ENCODE results near the gene ENPP6.
"Not testable (repeated sequence)": the region's sequence is repeated elsewhere in the genome, so short reads cannot be mapped to it uniquely, and the experiment has no call there.

ENPP6 gene

GRCh38 chr4:184146951-184147350 is 70.7 kb downstream of the ENPP6 start:
- DNase-seq = no peak

- DNase-seq = no peak
These were observed 72.1 kb downstream of the ENPP6 start for GRCh38 chr4:184145596-184145995.

GRCh38 chr4:184143770-184144564 is 73.7 kb downstream of the ENPP6 start:
- no peak for DNase-seq

DNA sequence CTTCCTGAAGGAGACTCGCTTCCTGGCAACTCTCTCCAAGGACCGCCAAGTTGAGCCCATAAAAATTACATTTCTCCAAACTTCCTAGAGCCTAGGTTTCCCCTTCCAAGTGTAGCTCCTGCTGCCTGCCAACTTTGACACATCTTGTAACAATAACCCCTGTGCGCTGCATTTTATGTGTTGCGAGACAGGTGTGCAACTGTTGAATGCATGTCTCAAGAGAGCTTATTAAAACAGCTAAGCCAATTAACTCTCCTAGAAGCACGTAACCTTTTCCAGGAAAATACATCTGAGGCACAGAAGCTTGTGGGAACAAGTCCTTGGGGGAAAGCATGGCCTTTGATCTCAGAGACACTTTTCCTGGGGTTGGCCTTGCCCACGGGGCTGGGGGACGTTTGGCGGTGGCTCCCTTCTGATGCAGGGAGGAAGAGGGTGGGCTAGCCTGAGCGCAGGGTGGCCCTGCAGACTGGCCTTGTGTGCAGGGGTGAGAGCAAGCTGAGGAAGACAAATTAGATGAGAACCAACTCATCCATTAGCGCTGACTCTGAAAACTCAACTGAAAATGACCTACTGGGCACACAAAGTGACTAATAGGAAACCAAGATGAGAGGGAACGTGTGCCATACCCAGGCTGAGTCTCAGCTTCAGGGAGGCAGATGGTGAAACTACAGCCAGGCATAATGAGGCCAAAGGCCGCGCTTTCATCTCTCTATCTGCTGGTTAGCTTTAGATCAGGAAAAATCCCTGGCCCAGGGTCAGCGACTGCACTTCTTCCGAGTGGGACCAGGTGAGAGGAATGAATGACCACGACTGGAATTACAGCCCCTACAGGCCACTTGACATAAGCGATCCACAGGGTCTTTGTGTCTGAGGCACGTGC is 75.3 kb downstream of the ENPP6 start:
- DNase-seq = no peak

DNA sequence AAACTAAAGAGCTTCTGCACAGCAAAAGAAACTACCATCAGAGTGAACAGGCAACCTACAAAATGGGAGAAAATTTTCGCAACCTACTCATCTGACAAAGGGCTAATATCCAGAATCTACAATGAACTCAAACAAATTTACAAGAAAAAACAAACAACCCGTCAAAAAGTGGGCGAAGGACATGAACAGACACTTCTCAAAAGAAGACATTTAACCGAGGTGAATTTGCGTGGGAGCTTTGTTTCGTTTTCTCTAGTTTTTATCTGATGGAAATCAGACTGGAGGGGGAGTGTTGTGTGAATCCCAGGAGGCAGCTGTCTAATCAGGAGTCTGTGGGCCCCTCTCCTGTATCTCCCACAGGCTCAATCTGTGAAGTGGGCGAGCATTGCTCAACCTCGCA is 76.8 kb downstream of the ENPP6 start:
- not testable (repeated sequence) for DNase-seq

- DNase-seq = no peak
These were observed 81.1 kb downstream of the ENPP6 start for GRCh38 chr4:184136525-184136924.

DNA sequence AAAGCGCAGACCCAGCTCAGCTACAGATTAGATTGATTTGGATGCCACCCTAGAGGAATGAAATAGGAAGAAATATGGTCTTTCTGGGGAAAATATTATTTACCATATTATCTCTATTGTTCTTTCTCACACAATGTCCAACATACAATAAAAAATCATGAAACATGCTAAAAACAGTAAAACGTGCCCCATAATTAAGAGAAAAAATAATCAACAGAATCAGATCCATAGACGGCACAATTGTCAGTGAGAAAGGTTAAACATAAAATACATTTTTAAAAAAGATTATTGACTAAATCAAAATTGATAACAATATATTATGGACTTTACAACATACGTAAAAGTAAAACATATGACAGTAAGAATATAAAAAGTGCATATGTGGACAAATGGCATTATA is 90.9 kb downstream of the ENPP6 start:
- DNase-seq = no peak

- DNase-seq = no peak
These were observed 94.9 kb downstream of the ENPP6 start for GRCh38 chr4:184122631-184123408.

DNA sequence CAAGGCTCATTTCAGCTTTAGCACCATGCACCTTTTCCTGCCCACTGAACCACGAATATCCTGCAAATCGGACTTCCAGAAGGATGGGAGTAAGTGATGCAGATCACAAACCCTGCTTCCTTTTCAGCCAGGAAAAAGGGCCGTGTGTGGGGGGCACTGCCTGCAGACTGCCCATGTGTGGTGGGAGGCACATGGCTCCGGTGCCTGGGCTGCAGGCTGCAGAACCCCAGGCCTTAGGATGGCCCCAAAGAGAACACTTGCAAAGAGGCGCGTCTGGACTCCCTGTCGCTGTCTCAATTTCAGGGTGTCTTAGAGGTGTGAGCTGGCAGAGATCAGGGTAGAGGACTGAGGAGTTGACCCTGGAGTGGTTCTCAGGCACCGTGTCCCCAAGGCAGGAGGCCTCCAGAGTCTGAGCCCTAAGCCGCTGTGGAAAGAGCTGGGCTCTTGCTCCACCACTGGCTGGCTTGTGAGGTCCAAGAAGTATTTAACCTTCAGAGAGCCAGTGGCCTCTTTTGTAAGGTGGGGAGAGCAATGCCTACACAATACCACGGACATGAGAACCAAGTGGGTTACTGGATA is 97.0 kb downstream of the ENPP6 start:
- no peak for DNase-seq

- DNase-seq = no peak
These were observed 99.9 kb downstream of the ENPP6 start for GRCh38 chr4:184117662-184118199.

DNA sequence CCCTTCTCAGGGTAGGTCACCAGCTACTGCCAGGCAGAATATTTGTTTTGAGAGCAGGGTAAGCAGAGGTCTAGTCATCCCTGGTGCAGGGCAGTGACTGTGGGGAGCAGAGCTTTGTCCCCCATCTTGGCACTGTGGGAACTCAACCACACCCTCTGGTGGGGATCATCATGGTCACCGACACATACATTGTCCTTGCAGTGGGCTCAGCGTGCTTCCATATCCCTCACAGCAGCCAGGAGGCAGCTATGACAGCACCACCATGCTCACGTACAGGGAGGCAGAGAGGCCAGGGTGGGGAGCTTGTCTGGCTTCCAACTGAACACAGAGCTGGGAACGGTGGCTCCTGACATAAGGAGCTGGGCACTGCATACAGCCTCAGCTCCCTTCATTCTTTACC is 102.3 kb downstream of the ENPP6 start:
- DNase-seq = no peak

DNA sequence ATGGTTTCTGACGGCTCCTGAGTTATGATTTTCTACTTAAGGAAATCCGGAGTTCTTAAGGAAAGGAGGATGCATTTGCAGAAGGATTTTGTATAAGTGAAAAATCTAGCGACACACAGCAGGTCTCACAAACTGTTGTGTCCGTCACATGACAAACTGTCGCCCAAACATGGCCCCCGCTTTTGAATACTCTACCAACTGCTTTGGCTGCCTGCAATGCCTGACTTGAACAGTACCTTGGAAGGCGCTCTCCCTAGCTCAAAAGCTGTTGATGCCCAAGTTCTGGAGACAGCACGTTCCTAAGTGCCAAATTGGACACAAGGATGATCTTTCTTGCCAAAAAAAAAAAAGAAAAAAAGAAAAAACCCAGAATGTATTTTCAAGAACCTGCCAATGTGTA is 103.2 kb downstream of the ENPP6 start:
- DNase-seq = no peak

GRCh38 chr4:184112006-184112550 is 105.6 kb downstream of the ENPP6 start:
- DNase-seq = no peak

- no peak for DNase-seq
These were observed 106.3 kb downstream of the ENPP6 start for GRCh38 chr4:184111233-184111832.

- DNase-seq = no peak
These were observed 107.0 kb downstream of the ENPP6 start for GRCh38 chr4:184110452-184111224.

DNA sequence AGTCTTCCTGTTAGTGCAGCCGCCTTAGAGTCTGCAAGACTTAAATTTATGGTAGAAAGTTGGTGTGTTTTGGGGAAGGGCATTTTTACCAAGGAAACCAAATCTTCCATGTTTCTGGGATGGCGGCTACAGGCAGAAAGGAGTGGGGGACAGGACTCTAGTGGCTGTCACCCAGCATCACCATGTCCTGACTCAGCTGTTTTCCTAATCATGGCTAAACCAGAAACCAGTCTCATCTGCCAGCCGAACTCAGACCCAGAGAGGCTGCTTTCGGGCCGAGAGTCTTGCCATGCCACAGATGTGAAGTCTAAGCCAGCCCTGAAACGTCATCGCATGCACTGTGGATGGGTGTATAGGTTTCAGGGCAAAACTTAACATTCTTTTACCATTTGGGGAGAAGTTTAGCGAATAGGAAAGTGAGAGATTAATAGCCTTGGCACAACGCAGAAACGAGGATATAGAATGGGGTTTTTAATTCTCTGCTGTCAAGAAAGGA is 109.6 kb downstream of the ENPP6 start:
- DNase-seq = no peak

GRCh38 chr4:184104419-184105101 is 113.1 kb downstream of the ENPP6 start:
- no peak for DNase-seq

GRCh38 chr4:184103527-184104264 is 114.0 kb downstream of the ENPP6 start:
- DNase-seq = no peak

DNA sequence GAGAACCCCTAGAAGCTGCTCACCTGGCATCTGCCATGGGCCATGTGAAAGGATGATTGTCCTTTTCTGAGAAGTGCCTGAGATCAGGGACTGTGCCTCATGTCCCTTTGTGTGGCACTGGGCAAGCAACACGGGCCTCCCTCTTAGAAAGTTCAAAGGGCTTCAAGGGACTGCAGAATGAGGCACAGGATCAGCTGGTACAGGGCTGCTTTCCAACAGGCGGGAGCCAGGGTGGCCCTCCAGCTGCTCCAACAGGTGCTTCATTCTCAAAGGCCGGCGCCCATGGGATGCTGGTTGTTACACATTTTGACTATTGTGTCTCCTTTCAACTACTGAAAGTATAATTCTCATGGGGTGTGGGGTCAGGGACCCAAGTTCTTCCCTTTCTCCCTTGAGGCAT is 114.7 kb downstream of the ENPP6 start:
- DNase-seq = no peak

All from GOT3 (cell line).